HG02973 (cell line): ENCODE measurements around the gene AHCYL1.
"Not testable (repeated sequence)": the region's sequence is repeated elsewhere in the genome, so short reads cannot be mapped to it uniquely, and the experiment has no call there.

Experiments
- ATAC-seq: cut with Tn5 transposase; IDR thresholded peaks from one replicate; pipeline ENCODE4 v1.9.1; 2021; ENCODE audit warnings: moderate library complexity; ENCODE audit not compliant: unreplicated experiment

AHCYL1 gene

DNA sequence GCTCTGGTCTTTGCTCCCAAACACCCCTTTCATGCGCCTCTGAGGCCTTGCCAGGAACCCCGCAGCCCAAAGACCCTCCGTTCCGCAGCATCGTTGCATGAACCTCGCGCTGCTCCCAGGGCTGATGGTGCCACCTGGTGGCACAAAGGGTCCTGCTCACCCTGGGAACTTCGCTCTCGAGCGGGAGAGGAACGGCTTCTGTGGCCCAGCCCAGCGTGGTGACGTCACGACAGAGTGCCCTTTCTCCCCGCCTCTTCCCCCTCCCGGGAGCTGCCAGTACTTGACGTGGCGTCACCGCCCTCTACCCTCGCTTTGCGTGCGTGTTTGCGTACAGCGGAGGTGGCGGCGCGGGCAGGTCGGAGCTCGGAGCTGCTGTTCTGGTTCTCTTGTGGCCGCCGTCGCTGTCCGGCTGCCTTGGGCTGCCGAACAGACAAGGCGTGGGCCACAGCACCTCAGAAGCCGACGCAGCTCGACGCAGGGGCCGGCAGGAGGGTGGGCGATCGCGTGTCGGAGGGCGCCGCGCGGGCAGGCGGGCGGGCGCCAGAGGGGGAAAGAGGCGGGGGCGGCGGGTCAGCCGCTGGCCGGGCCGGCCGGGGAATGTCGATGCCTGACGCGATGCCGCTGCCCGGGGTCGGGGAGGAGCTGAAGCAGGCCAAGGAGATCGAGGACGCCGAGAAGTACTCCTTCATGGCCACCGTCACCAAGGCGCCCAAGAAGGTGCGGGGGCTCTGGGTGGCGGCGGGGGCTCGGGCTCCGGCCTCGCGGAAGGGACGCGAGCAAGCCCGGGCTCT, at the start of gene AHCYL1:
TSS of gene AHCYL1 (plus strand) at position 310 of the 791 bp plus-strand sequence. CDS start at position 598, 288 bp downstream.
- ATAC-seq = peak; percentile 96

DNA sequence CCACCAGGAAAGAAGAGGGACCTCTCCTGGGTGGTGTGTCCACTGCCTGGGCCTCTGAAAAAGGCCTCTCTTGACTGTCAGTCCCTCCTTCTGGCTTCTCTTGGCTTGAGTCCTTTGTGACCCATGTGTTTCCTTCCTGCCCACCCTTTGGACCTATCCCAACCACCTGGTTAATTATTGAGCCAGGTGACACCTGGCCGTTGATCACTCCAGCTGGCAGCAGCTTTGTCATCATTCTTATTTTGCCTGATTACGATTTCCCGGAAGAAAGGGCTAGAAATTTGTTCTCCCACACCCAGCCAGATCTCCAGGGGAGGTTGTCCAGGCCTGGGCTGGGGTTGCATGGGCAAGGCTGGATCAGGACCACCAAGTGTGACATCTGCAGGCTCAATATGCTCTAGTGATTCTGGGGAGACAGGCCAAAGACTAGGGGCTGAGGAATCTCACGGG, 49.1 kb upstream of the AHCYL1 start:
- ATAC-seq = no peak

DNA sequence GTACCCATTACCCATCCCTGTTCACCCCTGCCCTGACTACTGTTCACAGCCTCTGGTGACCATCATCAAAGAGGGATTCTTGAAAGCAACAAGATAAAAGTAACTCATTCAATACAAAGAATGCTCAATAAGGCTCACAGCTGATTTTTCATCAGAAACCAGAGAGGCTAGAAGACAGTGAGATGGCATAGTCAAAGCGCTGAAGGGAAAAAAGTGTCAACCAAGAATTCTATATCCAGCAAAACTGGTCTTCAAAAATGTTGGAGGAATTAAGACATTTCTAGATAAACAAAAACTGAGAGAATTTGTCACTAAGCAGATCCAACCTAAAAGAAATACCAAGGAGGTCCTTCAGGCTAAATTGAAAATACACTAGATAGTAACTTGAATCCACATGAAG, 46.8 kb upstream of the AHCYL1 start:
- ATAC-seq = no peak

DNA sequence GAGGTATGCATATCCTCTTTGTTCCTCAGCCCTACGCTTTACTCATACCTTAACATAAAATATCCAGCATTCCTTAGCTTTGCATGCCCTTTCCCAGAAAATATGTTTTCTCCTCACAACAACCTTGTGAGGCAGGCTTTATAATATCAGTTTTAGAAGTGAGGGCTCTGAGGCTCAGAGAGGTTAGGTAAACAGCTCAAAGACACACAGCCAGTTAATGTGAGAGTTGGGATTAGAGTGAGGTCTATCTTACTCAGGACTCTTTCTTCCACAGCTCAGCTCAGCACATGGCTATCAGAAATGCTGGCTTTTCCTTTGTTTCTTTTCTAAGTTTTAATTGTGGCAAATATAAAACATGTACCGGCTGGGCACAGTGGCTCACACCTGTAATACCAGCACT, 46.0 kb upstream of the AHCYL1 start:
- no peak for ATAC-seq

DNA sequence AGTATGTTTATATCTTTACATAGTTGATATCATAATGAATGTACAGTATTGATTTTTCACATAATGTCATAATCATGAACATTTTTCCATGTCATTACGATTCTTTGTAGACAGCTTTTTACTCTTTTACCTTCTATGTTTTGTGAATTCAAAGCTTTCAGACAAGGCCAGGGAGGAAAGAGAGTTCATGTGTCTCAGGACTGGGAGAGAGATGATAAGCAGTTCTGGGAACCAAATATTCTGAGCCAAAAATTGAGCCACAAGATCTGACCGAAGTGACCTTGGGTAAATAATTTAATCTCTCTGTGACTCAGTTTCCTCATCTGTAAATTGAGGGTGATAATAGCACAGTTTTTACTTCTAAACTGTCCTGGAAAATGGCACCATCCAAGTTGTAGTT, 42.1 kb upstream of the AHCYL1 start:
- ATAC-seq = no peak

DNA sequence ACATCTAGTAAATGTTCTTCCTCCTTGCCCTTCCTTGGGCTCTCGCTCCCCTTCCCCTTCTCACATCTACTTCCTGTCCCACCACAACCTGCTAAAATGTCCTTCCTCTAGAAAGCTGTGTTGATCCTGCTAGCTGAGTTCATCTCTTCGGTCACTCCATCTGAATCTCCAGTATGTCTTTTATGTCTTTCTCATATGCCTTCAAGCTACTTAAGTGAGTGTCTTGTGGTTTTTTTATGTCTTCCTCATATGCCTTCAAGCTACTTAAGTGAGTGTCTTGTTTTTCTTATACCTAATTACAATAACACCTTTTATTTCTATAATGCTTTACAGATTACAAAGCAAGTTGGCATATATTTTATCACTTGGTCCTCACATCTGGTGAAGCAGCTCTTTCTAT, 40.0 kb upstream of the AHCYL1 start:
- ATAC-seq = no peak

DNA sequence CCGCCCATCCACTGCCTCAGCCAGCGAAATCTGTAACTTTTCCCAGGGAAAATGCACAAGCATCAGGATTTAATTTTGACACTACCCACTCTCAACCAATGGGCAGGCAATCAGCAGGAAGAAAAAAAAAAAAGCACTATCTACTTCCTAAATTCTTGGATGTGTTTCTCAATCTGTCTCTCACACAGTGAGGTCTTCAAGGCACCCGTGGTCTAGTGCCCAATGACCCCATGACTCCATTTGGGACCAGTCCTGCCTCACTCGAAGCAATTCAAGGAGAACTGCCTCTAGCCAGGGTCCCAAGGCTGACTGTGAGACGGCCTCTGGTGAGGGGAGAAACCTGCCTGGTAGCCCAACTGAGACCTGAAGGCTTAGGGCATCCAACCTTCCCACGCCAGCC, 38.1 kb upstream of the AHCYL1 start:
- no peak for ATAC-seq

DNA sequence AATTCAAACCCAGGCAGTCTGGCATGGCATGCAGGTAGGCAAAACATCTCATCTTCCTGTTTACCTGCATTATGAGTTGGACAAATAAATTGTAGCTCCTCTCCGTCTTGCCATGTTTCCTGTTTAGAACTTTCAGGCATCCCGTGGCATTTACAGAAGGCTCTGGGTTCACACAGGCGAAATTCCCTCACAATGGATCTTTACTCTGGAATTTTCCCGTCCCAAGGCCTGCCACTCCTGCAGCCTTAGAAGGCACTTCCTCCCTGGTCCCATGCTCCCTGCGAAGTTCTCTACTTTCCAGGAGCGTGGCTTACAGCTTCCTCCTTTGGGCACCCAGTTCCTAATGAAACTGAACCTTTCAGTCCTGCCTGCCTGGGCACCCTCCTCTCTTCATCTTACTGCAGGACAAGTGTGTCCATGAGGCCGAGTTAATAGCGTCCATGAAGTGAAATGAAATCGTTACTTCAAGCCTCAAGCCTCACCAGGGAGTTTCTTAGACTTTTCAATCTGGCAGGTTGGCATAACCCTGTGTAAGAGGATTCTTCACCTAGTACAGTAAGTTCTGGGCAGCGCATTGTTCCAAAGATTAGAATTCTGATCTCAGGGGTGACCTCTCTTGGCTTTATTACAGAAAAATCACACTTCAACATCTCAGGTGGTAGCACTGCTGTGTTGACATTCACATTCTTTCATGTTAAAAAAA, 36.8 kb upstream of the AHCYL1 start:
- no peak for ATAC-seq

DNA sequence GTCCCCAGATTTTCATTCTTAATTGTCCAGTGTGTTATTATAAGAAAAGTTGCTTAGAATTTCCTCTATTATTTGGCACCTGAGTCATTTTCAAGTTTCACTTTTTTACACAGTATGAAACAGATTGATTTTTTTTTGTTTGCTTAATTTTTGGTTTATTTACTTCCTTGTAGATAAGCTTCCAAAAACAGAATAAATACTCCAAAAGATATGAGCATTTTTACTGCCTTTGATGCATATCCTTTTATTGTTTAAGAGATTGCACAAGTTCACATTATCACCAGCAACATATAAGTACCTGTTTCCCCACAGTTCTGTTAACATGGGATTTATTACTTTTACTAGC, 36.3 kb upstream of the AHCYL1 start:
- no peak for ATAC-seq

DNA sequence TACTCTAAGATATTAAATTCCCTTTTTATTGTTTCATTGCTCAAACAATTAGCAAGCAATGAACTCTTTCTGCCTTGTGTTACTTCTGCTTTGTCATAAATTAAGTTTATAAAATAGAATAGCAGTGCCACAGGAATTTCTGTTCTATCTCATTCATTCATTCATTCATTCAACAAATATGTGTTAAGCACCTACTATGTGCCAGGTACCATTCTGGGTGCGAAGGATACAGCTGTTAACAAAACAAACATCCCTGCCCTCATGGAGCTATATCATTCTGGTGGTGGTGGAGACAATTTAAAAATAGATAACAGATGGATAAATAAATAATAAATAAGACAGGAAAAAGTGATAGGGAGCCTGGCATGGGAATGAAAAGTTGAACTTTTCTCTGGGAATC, 34.5 kb upstream of the AHCYL1 start:
- no peak for ATAC-seq

DNA sequence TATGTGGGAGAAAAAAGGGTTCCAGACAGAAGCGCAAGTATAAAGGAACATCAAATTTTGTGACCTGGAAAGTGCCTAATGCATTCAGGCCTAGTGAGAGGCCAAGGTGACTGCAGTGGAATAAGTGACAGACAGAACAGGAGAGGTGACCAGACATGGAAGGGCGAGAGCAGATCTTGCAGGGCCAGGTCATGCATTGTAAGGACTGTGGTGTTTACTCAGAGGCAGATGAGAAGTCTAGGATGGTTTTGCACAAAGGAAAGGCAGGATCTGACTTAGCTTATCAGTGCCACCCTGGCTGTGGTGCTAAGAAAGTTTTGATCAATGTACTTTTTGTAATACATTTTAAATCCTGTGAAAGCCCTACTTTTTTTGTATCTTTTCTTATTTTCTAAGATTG, 34.1 kb upstream of the AHCYL1 start:
- no peak for ATAC-seq

DNA sequence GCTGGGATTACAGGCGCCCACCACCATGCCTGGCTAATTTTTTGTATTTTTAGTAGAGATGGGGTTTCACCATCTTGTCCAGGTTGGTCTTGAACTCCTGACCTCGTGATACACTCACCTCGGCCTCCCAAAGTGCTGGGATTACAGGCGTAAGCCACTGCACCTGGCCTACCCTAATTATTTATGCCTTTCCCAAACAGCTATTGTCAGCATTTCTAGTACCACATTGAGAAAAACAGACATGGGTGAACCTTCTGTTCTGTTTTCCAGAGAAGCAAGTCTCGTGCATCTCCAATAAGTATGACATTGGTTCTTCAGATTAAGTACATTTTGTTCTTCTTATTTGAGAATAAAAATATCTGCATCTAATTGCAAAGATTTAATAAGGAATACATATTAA, 33.1 kb upstream of the AHCYL1 start:
- ATAC-seq = not testable (repeated sequence)

DNA sequence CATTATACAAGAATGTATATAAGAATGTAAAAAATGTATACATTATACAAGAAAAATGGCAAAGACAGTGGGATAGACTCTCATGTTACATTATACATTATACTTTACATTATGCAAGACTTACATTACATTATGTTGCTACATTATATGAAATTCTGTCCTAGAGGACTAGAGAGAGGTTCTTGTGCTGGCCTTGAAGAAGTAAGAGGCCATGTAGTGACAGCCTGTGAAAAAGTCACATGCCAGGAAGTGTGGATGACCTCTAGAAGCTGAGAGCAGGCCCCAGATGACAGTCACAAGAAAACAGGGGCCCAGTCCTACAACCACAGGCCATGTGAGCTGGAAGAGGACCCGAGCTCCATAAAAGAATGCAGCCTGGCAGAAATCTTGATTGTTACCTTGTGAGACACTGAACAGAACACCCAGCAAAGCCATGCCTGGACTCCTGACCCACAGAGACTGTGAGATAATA, 30.5 kb upstream of the AHCYL1 start:
- ATAC-seq = no peak

DNA sequence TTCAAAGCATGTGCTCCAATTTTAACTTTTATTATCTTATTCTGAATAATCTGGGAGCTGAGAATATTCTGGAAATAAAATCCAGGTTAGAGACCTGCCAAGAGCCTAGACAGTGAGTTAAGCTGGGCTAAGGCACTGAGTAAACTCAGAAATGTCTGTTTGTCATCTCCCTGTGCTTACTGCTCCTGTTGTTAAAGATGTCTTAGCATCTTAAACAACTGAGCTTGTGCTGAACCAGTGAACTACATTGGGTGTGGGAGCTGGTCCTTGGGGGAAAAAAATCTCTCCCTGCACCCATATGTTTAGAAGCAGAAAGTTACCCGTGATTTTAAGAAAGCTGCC, 25.0 kb upstream of the AHCYL1 start:
- ATAC-seq = no peak

DNA sequence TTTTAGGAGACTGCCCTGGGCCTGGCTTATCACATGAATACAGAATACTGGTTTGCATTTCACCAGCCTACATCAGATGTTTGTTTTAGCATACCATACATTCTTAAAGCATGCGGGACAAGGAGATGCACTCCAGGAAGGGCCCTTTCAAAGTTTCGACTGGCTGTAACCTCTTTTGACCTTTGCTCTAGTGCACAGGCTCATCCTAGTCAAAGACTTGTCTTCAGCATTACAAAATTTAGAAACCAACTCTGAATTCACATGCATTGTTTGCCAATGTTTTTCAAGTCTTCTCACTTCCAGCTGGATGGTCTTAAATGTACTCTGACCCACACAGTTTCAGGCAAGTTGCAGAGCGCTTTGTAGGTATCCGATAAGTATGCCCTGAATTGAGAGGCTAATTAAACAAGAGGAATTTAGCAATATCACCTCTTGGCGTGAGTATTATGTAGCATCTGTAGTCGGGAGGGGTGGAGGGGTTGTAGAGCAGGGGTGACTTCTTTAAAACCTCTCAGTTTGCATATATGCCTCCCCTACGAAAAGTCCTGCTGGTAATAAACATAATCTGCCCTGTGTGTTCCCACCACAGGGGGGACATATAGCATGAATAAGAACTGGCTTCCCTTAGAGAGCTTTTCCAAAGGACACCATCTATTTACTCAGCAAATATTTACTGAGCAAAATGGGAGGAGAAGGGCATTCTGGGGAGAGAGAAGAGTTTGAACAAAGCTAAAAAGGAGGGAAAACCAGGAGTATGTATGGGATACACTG, 24.4 kb upstream of the AHCYL1 start:
- ATAC-seq = no peak

DNA sequence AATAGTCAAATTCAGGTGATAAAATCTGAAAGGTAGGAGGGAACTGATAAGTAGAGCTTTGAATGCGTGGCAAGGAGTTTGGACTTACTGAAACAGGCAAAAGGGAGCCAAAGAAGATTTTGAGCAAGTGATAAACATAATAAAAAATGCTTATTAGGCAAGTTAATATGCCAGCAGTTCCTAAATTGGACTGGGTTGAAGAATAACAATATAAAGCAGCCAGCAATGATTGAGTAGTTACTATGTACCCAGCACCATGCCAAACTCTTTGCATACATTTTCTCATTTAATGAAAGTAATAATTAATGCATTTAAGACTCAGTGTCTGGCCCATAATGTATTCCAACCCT, 23.8 kb upstream of the AHCYL1 start:
- no peak for ATAC-seq

DNA sequence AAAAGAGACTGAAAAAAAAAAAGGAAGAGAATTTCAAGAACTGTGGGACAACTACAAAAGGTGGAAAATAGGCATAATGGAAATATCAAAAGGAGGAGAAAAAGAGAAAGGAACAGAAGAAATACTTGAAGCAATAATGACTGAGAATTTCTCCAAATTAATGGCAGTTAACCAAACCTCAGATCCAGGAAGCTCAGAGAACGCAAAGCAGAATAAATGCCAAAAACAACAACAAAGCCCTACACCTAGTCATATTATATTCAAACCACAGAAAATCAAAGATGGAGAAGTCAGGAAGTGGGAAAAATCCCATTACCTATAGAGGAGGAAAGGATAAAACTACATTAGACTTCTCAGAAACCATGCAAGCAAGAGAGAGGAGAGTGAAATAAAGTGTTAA, 20.7 kb upstream of the AHCYL1 start:
- ATAC-seq = no peak

DNA sequence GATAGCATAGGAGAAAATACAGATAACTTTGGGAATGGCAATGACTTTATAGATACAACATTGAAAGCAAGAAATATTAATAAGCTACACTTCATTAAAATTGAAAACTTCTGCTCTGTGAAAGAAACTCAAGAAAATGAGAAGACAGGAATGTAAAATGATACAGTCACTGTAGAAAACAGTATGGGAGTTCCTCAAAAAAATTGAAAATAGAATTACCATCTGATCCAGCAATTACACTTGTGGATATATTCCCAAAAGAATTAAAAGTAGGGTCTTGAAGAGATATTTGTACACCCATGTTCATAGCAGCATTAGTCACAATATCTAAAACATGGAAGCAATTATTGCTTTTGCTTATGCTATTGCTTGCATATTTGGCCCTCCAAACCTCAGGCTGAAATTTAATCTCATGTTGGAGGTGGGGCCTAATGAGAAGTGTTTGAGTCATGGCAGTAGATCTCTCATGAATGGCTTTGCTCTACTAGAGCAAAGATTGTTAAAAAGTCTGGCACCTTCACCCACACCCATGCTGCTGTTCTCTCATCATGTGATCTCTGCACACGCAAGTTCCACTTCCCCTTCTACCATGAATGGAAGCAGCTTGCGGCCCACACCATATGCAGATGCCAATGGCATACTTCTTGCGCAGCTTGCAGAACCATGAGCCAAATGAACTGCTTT, 15.3 kb upstream of the AHCYL1 start:
- ATAC-seq = no peak

DNA sequence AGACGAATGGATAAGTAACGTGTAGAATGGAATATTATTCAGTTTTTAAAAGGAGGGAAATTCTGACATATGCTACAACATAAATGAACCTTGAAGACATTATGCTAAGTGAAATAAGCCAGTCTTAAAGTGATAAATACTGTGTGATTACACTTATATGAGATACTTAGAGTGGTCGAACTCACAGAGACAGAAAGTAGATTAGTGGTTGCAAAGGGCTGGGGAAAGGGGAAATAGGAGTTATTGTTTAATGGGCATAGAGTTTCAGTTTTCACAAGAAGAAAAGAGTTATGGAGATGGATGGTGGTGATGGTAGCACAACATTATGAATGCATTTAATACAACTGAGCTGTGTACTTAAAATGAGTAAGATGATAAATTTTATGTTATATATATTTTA, 14.7 kb upstream of the AHCYL1 start:
- ATAC-seq = no peak

DNA sequence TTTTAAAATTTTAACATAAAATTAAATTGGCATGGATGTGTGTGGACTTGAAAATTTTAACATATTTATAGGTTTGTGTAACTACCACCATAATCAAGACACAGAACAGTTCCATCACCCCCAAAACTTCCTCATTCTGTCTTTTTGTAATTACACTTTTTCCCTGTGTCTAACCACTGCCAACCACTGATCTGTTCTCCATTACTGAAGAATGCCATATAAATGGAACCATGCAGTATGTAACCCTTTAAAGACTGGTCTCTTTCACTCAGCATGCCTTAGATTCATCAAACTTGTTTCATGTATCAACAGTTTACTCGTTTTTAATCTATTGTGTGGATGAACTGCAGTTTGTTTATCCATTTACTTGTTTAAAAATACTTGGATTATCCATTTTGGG, 13.0 kb upstream of the AHCYL1 start:
- no peak for ATAC-seq

DNA sequence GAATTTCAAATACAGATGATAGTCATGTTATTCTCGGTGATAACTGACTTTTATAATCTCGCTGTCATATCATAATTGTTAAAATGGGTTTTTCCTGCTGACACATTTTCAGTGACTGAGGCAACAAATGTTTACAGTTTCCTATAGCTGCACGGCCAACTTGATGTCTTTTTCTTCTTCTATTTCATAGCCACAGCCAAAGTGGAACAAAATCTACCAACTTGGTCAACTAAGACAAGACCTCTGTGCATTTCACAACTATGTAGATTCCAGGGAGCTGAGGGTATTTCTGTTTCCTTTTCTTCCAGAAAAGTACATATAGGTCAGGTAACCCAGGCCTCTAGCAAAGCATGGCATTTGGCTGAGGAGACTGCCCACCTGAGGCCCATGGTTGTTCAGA, 10.4 kb upstream of the AHCYL1 start:
- no peak for ATAC-seq
